ENCODE measurements around the gene GAPDH.
A peak's percentile ranks its signal among the peaks of the same experiment; 100 is the strongest.
"Not testable (repeated sequence)": the region's sequence is repeated elsewhere in the genome, so short reads cannot be mapped to it uniquely, and the experiment has no call there.

The GAPDH gene

GRCh38 chr12:6546016-6546415, 11.7 kb downstream of the GAPDH start:
- DNase-seq (ENCODE audit: low spot score) = no peak

- DNase-seq (ENCODE audit: low spot score) = no peak
Measured at GRCh38 chr12:6547566-6547965, 13.2 kb downstream of the GAPDH start.

- no peak for DNase-seq (ENCODE audit: low spot score)
Measured at GRCh38 chr12:6547987-6548386, 13.7 kb downstream of the GAPDH start.

- no peak for DNase-seq (ENCODE audit: low spot score)
Measured at GRCh38 chr12:6548556-6548955, 14.2 kb downstream of the GAPDH start.

GRCh38 chr12:6548966-6549683, 14.8 kb downstream of the GAPDH start:
- DNase-seq (ENCODE audit: low spot score) = peak; percentile 52

- no peak for DNase-seq (ENCODE audit: low spot score)
Measured at GRCh38 chr12:6549684-6550151, 15.4 kb downstream of the GAPDH start.

- no peak for DNase-seq (ENCODE audit: low spot score)
Measured at GRCh38 chr12:6550294-6551062, 16.2 kb downstream of the GAPDH start.

- DNase-seq (ENCODE audit: low spot score) = no peak
Measured at GRCh38 chr12:6551063-6551461, 16.7 kb downstream of the GAPDH start.

GRCh38 chr12:6551496-6552139, 17.3 kb downstream of the GAPDH start:
- no peak for DNase-seq (ENCODE audit: low spot score)

- no peak for DNase-seq (ENCODE audit: low spot score)
Measured at GRCh38 chr12:6552140-6552551, 17.8 kb downstream of the GAPDH start.

- no peak for DNase-seq (ENCODE audit: low spot score)
Measured at GRCh38 chr12:6553051-6553868, 18.9 kb downstream of the GAPDH start.

- peak; percentile 73 for DNase-seq (ENCODE audit: low spot score)
Measured at GRCh38 chr12:6554168-6555017, 20.1 kb downstream of the GAPDH start.

- DNase-seq (ENCODE audit: low spot score) = no peak
Measured at GRCh38 chr12:6555018-6555691, 20.8 kb downstream of the GAPDH start.

- DNase-seq (ENCODE audit: low spot score) = not testable (repeated sequence)
Measured at GRCh38 chr12:6556496-6556817, 22.1 kb downstream of the GAPDH start.

GRCh38 chr12:6556857-6557256, 22.5 kb downstream of the GAPDH start:
- DNase-seq (ENCODE audit: low spot score) = no peak

GRCh38 chr12:6558014-6558760, 23.9 kb downstream of the GAPDH start:
- DNase-seq (ENCODE audit: low spot score) = peak; percentile 73

GRCh38 chr12:6559500-6559899, 25.2 kb downstream of the GAPDH start:
- DNase-seq (ENCODE audit: low spot score) = no peak

- no peak for DNase-seq (ENCODE audit: low spot score)
Measured at GRCh38 chr12:6560501-6561205, 26.3 kb downstream of the GAPDH start.

- DNase-seq (ENCODE audit: low spot score) = no peak
Measured at GRCh38 chr12:6562881-6563280, 28.6 kb downstream of the GAPDH start.
